ENCODE measurements around the gene GNG8. TPM values are rescaled to one million over a fixed set of nuclear protein-coding genes. Genes with fewer than 3 reads are reported as not detected.

The GNG8 gene
- total and polyA plus RNA-seq, 10 of the 15 experiments (the other 5 are each of a cell fraction or from before 2014, with no cell fraction given) = 1.2 to 6.6 (median 2.7) TPM; not detected in 6

GRCh38 chr19:46614114-46614722 lies 21.8 kb downstream of the GNG8 start (continued):
- TF ChIP-seq SMC3 (IDR thresholded peaks at IDR 0.05; ENCODE audit: borderline replicate concordance, low read length) = peak; percentile 90
- 0 out of 2 replicates have a peak, but pooled peaks have one; percentile 24 for TF ChIP-seq LARP7 (IDR thresholded peaks at IDR 0.05)
- TF ChIP-seq TCF7 (IDR thresholded peaks at IDR 0.05; ENCODE audit: borderline replicate concordance) = no peak
- TF ChIP-seq ESRRA (IDR thresholded peaks at IDR 0.05; ENCODE audit: low read length) = no peak

GRCh38 chr19:46613525-46613924 lies 22.5 kb downstream of the GNG8 start:
- Histone ChIP-seq H3K27me3 (replicated peaks in 1 of 2; ENCODE audit: control insufficient read depth in 2 of 2, insufficient read depth in 2 of 2, low read length in 1 of 2) (no peaks in the 10 kb centered on the region), H4K20me1 (ENCODE audit: control insufficient read depth, insufficient read depth) (peaks cover 4% of the 10 kb centered on the region; the same call in 1 of the 2 replicates), H3K9ac (ENCODE audit: control insufficient read depth, insufficient read depth, low read length) (no peak overlapping the region), H3K4me1 (ENCODE audit: control insufficient read depth, insufficient read depth, low read length) (peaks cover 42% of the 10 kb centered on the region), H3K9me3 (replicated peaks; ENCODE audit: control insufficient read depth, insufficient read depth, low read length) (no peaks in the 10 kb centered on the region), H3K4me2 (ENCODE audit: control insufficient read depth, insufficient read depth) (no peak overlapping the region), H3K4me3 (no peak overlapping the region), H3K27ac (ENCODE audit: control insufficient read depth, insufficient read depth) (no peak overlapping the region), H2AFZ (ENCODE audit: control insufficient read depth, low read depth, low read length) (no peak overlapping the region), H3K36me3 (ENCODE audit: control insufficient read depth in 2 of 2, insufficient read depth in 2 of 2, low read length in 1 of 2) (peaks cover 10 to 18% of the 10 kb centered on the region in 2 experiments; a peak in 3 of 4 replicates), H3K79me2 (ENCODE audit: control insufficient read depth, insufficient read depth, low read length) (no peaks in the 10 kb centered on the region)
- ChIA-PET SMC1A (ENCODE audit: uncharacterized antibody, unreplicated experiment) (interaction anchor here (0.9 to 17.6 kb wide), 8 partner anchors 9 to 49 kb away, joined by 3 to 286 read pairs (median 6); partner anchors contain the start of genes CALM3, DACT3, GNG8 and PTGIR), RAD21 (ENCODE audit: unreplicated experiment) (interaction anchor here (1.2 to 11.8 kb wide), 4 partner anchors 12 to 208 kb away, joined by 3 to 245 read pairs (median 26); partner anchors contain the start of genes CALM3 and DACT3), CTCF (interaction anchor here (0.8 to 13.7 kb wide), 14 partner anchors 8 to 140 kb away, joined by 3 to 434 read pairs (median 5); partner anchors contain the start of genes CALM3, DACT3 and PTGIR), POLR2A (interaction anchor here (1.5 to 5.5 kb wide), 3 partner anchors 12 to 48 kb away, joined by 5 to 45 read pairs (median 9); partner anchors contain the start of genes CALM3 and DACT3)
- intact Hi-C loops (cut with micrococcal nuclease; ENCODE audit: unreplicated experiment) (loop anchor here (5.0 kb wide), 1 partner anchor 104 kb away; the partner anchor contains the start of gene PRKD2), in situ Hi-C loops (cut with MboI) (loop anchor here (5.0 kb wide), 1 partner anchor 49 kb away; the partner anchor contains the start of gene DACT3)
- BruUV-seq (replicated peaks) = no TSS peak
- ATAC-seq = no peak
- no peak for DNase-seq (ENCODE audit: low read depth, low spot score)
- WGBS (ENCODE audit: insufficient coverage, insufficient replicate concordance, low lambda C conversion rate, missing lambda C conversion rate) = 89% methylated on average over 22 of the region's 22 CpGs
- TF ChIP-seq ELK1 (IDR thresholded peaks at IDR 0.05; ENCODE audit: low read depth, low read length) (no peak), MTA3 (IDR thresholded peaks at IDR 0.05; ENCODE audit: borderline replicate concordance, low read length) (no peak), CREB1 (IDR thresholded peaks at IDR 0.05; ENCODE audit: low read depth) (no peak), EP300 (IDR thresholded peaks at IDR 0.05; ENCODE audit: borderline replicate concordance in 1 of 2, control insufficient read depth in 1 of 2, low read depth in 2 of 2, low read length in 2 of 2) (no peak), ZNF217 (IDR thresholded peaks at IDR 0.05) (no peak), BMI1 (IDR thresholded peaks at IDR 0.05; ENCODE audit: borderline replicate concordance) (no peak), ETV6 (conservative IDR thresholded peaks at IDR 0.05 in 1 of 2, IDR thresholded peaks at IDR 0.05 in 1 of 2; ENCODE audit: borderline replicate concordance in 1 of 2, low read depth in 1 of 2) (no peak), ESRRA (IDR thresholded peaks at IDR 0.05; ENCODE audit: low read length) (no peak), ZBTB40 (IDR thresholded peaks at IDR 0.05; ENCODE audit: borderline replicate concordance) (no peak), NFIC (IDR thresholded peaks at IDR 0.05; ENCODE audit: low read depth, low read length) (no peak), ZSCAN29 (IDR thresholded peaks at IDR 0.05) (no peak), CBX5 (IDR thresholded peaks at IDR 0.05; ENCODE audit: low read depth) (no peak)
- FAIRE-seq = no peak
